ENCODE data around the gene PARP16.

PARP16 gene

DNA sequence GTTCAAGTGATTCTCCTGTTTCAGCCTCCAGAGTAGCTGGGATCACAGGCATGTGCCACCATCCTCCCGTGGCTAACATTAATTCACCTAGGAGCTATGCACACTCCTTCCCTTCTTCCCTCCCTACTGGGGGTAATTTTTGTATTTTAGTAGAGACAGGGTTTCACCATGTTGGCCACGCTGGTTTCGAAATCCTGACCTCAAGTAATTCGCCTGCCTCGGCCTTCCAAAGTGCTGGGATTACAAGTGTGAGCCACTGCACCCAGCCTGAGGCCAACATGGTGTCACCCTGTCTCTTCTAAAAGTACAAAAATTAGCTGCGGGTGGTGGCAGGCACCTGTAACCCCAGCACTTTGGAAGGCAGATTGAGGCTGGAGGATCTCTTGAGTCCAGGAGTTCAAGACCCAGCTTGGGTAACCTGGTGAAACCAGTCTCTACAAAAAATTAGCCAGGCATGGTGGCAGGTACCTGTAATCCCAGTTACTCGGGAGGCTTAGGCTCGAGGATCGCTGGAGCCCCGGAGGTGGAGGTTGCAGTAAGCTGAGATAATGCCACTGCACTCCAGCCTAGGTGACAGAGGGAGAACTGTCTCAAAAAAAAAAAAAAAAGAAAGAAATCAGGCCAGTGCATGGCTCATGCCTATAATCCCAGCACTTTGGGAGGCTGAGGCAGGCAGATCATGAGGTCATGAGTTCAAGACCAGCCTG is 23.9 kb upstream of the PARP16 start:
- no peak for DNase-seq

DNA sequence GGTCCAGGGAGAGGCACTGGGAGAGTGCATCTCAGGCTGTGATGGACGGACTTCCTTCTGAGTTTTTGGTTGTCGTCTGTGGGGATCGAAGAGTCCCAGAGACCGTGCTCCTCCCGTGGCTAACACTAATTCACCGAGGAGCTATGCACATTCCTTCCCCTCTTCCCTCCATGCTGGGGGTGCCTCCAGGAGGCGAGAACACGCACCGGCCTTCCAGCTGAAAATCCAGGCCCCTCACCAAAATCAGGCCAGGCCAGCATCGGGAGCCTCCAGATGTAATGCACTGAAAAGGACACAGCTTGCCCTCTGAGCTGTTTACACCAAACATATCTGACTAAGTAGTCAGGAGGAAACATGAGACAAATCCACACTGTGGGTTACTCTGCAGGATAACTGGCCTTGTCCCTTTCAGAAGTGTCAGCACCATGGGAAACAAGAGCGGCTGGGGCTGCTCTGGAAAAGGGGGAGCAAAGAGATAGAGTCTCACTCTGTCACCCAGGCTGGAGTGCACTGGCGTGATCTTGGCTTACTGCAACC is 23.3 kb upstream of the PARP16 start:
- no peak for DNase-seq

DNA sequence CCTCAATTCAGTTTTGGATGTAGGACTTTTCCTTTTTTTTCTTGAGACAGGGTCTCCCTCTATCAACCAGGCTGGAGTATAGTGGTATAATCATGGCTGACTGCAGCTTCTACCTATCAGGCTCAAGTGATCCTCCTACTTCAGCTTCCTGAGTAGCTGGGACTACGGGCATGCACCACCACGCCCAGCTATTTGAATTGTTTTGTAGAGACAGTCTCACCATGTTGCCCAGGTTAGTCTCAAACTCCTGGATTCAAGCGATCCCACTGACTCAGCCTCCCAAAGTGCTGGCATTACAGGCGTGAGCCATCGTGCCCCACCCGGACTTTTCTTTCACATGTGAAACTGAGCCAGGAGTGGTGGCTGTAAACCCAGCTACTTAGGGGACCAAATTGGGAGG is 21.3 kb upstream of the PARP16 start:
- no peak for DNase-seq

DNA sequence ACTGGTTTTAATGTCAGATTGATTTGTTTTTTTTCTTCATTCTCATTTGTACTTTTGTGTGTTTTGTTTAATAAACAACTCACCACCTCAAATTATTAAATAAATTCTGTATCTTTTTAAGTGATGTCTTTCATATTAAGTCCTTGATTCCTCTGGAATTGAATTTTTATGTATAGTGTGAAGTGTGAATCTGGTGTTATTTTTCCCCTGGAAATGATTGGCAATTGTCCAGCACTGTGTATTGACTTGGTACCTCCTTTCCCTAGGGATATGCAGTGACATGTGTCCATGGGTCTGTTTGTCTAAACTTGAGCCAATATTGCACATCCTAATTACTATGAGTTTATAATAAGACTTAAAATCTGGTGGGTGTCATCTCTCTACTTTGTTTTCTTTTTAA is 19.9 kb upstream of the PARP16 start:
- no peak for DNase-seq

DNA sequence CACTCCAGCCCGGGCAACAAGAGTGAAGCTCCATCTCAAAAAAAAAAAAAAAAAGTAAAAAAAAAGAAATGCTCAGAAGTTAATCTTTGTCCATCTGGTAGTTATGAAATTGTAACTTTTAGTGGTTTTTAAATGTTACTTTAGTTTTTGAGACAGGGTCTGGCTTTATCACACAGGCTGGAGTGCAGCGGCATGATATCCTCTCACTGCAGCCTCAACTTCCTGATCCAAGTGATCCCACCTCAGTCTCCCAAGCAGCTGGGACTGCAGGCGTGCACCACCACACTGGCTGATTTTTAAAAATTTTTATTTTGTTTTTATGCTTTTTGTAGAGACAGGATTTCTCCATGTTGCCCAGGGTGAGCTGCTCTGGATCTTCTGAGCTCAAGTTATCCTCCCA is 19.1 kb upstream of the PARP16 start:
- peak; percentile 33 for DNase-seq

DNA sequence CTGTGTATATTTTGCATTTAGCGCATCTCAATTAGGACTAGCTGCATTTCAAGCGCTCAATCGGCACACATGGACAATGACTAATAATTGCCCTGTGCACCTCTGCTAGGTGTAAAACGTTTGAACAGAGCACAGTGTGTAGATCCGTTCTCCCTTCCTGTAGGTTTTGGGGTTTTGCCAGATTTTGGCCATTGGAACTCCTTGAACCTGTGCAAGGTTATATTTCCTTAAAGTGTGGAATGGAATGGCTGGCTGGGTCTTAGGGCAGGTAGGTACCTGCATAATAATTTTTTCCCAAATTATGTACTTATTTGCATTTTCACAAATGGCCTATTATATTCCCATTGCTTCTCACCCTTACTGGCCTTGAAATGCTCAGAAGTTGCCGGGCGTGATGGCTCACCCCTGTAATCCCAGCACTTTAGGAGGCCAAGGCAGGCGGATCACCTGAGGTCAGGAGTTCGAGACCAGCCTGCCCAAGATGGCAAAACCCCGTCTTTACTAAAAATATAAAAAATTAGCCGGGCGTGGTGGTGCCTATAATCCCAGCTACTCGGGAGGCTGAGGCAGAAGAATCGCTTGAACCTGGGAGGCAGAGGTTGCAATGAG is 18.6 kb upstream of the PARP16 start:
- DNase-seq = no peak

DNA sequence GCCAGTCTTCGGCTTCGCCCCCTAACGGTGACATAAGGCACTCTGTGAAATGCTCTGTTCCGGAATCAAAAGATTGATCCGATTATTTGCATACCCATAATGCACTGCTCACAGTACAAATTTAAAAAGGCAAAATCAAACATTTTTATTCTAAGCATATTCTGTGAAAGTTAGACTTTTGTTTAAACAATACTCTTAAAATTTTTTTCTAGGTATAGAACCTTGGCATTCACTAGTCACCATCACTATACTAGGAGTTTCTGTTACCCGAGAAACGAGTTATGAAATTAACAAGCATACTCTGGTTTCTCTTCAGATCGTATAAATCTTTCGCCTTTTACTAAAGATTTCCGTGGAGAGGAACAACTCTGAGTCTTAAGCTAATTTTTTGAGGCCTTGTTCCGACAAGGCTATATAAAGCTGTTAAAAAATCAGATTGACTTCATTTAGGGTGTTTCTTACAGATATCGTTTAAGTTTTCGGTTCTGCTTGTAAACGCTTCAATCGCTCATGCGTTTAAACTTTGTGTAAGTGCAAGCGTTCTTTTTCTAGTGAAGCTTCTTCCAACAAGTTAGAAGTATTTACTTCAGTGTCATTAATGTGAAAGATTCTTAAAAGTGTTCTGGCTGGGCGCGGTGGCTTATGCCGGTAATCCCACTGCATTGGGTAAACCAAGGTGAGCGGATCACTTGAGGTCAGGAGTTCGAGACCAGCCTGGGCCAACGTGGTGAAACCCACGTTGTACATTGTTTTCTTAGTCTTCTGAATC is 17.9 kb upstream of the PARP16 start, which contains the start of gene RNU5B-1:
Gene RNU5B-1 (plus strand): TSS at position 297 of the 769 bp plus-strand sequence.
- DNase-seq = peak; percentile 98

DNA sequence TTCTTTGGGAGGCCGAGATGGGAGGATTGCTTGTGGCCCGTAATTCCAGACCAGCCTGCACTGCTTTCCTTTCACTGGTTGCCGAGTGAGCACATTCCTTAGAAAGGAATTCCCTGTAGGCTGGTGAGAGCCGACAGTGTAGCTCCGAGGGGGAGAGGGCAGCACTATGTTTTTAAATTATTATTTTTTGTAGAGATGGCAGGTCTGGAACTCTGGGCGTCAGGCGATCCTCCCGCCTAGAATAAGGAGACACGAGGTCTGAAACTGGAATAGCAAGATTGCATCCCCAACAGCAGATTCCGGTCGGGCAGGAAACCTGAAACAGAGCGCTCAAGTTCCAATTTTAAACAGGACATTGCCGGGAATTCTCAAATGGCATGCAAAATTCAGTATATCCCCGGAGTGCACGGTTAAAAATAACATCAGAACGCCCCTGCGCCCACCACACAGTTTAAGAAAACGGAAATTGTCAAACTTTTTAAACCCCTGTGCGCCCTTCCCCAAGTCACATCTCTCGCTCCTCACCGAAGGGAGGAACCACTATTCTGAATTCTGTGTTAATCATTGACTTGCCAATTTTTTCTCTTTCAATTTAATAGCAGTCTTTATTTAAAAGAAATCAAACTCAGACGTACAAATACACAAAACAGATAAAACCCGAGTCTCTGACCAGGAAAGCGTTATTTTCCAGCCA is 17.2 kb upstream of the PARP16 start:
- DNase-seq = peak; percentile 79

DNA sequence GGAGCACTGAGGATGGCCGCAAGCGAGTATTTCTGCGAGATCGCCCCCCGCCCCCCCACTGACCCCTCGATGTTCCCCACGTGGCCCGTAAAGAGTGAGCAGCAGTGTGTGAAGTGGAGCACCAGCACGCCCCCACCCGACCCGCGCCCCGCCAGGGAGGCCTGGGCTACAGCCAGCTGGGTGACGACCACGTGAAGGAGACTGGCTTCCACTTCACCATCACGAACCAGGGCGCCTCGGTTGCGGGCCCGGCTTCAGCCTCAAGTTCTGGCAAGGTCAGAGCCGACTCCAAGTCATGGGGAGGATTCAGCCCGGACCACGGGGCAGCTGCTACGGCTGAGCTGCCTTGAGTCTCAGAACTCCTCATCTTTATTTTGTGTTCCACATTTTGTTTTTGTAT is 15.4 kb upstream of the PARP16 start:
- no peak for DNase-seq

DNA sequence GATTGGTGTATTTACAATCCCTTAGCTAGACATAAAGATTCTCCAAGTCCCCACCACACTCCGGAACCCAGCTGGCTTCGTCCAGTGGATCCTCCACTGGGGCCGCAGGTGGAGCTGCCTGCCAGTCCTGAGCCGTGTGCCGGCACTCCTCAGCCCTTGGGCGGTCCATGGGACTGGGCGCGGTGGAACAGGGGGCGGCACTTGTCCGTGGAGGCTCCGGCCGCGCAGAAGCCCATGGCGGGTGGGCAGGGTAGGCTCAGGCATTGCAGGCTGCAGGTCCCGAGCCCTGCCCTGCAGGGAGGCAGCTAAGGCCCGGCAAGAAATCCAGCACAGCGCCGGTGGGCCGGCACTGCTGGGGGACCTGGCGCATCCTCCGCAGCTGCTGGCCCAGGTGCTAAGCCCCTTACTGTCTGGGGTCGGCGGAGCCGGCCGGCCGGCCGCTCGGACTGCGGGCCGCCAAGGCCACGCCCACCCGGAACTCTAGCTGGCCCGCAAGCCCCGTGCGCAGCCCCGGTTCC is 14.3 kb upstream of the PARP16 start:
- DNase-seq = no peak

DNA sequence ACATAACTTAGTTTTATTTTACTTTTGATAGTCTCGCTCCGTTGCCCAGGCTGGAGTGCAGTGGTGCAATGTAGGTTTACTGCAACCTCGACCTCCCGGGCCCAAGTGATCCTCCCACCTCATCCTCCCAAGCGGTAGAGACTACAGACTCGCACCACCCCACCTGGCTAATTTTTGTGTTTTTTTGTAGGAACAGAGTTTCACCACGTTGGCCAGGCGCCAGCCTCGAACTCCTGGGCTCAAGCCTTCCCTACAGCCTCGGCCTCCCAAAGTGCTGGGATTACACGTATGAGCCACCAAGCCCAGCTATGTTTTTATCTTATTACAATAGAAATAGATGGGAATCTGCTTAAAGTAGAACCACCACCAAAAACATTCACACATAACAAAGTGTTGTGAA is 12.0 kb upstream of the PARP16 start:
- DNase-seq = no peak

DNA sequence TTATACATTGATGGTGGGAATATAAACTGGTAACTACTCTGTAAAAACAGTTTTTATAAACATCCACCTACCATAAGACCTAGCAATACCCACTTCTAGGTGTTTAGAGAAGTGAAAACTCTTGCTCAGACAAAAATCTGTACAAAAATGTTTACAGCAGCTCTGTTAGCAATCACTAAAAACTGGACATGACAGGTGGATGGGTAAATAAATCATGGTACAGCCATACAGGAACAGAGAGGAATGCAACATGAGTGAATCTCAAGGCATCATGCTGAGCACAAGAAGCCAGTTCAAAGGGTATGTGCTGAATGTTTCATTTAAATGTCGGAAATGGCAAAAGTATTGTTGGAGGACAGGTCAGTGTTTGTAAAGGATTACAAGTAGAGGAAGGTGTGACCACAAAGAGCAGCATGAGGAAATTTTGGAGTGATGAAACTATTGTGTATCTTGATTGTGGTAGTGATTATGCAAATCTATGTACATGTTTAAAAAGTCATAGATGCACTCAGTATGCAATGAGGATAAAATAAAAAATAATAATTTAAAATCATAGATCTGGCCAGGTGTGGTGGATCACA is 6.3 kb upstream of the PARP16 start:
- no peak for DNase-seq

DNA sequence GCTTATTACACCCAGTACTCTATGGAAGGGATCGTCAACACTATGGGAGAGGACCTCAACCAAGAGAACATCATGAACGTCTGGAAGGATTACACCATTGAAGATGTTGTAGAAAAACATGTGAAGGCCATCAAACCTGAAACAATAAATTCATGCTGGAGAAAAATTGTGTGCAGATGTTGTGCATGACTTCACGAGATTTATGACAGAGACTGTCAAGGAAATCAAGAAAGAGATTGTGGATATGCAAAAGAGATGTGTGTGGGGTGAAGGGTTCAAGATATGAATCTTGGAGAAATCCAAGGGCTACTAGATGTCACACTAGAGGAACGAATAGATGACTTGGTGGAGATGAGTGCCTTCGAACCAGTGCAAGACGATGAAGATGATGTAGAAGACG is 3.5 kb upstream of the PARP16 start:
- DNase-seq = no peak

DNA sequence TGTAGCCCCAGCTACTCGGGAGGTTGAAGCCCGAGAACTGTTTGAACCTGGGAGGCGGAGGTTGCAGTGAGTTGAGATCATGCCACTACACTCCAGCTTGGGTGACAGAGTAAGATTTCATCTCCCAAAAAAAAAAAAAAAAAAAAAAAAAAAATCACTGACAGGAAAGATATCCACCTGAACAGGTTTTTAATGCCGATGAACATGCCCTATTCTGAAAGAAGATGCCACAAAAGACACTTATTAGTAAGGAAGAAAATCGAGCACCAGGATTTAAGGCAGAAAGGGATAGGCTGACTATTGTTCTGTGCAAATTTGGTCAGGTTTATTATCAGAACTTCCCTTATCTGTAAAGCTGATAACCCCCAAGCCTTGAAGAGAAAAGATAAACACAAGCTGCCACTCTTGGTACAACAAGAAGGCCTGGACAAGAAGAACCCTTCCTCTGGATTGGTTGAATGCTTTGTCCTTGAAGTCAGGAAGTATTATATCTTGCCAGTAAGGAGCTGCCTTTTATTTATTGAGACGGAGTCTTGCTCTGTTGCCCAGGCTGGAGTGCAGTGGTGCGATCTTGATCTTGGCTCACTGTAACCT is 2.7 kb upstream of the PARP16 start:
- peak; percentile 8 for DNase-seq

DNA sequence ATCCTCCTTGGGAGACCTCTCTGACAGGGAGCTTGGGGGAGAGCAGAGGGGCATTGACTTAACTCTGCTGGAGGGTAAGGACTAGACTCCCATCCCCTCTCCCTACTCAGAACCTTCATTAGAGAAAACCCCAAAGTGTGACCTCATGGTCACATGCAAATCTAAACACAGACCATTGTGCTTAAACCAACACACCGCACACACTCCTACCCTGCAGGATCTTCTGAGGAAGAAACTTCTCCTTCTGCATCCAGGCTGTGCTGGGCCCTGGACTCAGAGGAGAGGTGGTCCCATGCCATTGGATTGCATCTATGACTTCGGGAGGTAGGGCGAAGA is 805 bp upstream of the PARP16 start:
- peak; percentile 41 for DNase-seq

DNA sequence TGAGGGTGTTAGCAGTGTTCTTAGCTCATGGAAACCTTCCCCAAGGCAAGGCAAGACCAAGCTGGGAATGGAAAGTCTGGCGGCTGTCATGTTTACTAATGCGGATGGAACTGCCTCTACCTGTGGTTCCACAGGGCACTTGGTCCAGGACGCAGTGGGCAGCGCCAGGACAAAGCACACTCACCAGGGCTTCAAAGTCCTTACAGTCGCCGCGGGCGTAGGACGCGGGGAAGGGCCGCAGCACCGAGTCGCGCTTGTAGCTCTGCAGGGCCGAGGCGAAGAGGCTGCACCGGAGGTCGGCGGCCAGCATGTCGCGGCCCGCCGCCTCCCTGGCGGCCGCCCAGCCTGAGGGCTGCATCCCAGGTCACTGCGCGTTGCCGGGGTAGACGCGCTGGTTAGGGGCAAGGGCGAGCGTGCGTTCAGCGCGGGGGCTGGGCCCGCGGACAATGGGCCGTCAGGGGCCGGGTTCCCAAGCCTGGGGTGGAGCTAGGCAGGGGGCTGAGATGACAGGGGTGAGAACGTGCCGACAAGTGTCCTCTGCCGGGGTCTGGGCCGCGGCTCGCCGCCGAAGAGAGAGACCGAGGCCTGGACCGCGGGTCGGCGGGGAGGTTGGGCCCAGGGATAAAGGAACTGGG is 497 bp downstream of the PARP16 start:
- peak; percentile 65 for DNase-seq

DNA sequence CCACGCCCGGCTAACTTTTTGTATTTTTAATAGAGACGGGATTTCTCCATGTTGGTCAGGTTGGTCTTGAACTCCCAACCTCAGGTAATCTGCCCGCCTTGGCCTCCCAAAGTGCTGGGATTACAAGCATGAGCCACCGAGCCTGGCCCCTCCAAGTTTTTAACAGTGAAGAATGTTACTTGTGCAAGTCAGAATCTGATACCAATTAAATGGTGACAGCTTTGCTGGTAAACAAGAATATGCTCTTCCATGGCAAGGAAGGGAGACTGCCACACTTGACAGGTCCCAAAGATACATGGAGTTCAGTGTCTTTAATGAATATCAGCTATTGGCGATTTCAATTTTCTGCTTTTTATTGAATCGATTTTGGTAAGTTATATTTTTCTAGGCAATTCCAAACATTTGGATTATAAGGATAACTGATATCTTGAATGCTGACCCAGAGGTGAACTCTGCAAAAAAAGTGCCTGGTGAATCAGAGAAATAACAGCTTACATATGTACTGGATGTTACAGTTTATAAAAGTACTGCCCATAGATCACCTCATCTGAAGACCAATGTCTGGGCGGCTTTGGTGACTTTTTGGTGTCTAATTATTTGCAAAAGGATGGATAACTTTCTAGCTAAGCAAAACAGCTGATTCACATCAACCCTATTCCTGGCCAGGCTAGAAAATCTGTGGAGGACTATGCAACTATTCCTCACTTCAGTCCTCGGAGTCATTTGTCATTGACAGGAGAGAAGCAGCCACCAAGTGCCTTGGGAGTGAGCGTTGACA is 1.2 kb downstream of the PARP16 start:
- no peak for DNase-seq

DNA sequence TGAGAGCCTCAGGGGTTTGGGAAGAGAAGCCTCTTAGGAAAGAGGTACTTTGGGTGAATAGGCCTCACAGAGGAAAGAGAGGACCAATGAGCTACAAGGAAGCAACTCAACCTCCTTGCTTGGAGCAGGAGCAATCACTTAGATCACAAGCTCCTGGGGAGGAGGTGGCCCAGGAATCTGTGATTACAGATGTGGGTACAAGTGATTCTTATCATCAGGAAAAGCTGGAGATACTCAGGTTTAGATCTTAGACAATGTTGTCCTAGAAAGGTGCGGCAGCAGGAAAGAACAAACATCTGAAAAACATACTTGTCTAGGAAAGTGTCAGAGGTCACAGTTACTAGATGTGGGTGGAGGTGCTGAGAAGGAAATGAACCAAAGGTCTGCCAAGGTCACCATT is 8.2 kb downstream of the PARP16 start:
- no peak for DNase-seq

DNA sequence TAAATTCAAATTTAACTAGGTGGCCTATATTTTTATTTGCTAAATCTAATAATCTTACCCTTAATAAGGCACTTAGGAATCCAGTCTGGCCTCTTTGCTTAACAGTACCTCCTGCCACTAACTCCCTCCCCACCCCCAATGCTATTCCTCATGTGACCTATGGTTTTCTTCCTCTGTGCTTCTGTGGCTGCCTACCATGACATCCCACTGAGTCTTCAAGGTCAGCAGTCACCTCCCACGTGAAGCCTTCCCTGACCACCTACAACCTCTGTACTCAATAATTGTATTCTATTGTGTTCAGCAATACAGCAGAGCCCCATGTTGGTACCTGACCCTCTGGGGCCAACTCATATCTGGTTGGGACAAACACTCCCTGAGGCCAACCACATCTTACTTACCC is 9.7 kb downstream of the PARP16 start:
- DNase-seq = peak; percentile 9

DNA sequence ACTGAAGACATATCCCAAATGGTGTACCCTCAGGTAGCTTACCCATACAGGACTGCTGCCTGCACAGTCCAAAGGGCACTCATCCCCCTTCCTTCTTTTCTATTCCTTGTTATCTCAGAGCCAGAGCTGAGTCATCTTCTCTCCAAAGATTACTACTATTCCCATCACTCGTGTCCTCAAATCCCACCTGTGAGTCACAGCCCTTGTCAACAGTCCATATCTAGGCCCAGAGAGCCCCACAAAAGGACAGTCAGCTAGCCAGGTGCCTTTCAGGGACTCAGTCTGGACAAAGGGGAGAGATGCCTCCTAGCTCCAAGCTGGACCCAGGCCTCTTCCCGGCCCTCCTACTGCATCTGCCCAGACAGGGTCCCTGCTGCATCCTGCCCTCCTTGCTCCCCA is 11.0 kb downstream of the PARP16 start:
- no peak for DNase-seq

DNA sequence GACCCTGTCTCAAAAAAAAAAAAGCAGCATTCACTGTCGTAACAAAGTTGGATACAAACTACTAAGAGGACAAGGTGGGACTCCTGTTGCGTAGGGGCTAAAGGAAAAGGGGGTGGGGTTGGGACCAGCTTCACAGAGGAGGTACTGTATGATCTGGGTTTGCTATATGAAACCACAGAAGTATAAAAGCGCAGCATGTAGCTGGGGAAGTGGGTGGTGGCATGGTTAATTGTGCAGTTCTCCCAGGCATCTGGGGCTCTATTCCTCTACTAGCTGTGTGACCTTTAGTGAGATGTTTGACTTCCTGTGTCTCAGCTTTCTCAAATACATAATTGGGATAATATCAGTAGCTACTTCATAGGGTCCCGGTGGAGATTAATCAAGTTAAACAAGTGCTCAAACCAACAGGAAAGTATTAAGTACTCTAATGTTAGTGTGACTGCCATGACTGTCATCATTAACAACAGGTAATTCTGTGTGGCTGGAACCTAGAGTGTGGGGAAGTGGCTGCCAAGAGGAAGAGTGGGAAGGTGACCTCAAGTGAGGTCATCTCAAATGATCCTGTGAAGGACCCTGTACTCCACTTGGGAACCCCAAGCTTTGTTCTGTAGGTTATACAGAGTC is 11.5 kb downstream of the PARP16 start:
- no peak for DNase-seq

Data from OCI-M1 (cell line).